H9 (cell line): ENCODE results near the gene UPF1. TPM values are rescaled to one million over a fixed set of nuclear protein-coding genes. Genes with fewer than 3 reads are reported as not detected.

Experiments
- DNase-seq: peaks from one replicate; pipeline ENCODE4 v3.0.0-alpha.2; 2017
- H2AFZ ChIP-seq: one replicate; pipeline ENCODE4 v1.6.1; 2013; ENCODE audit warnings: mild to moderate bottlenecking, low read length, control low read depth, moderate library complexity
- H2AK5ac ChIP-seq: 2 replicates; pipeline ENCODE4 v1.6.1; 2013; ENCODE audit warnings: low read length, control low read depth, mixed read lengths; ENCODE audit not compliant: insufficient read length
- H2BK120ac ChIP-seq: one replicate; pipeline ENCODE4 v1.6.1; 2013; ENCODE audit warnings: low read depth, mild to moderate bottlenecking, low read length, control low read depth, inconsistent platforms; ENCODE audit not compliant: poor library complexity, severe bottlenecking
- H2BK12ac ChIP-seq: 2 replicates; pipeline ENCODE4 v1.6.1; 2013; ENCODE audit warnings: low read length, control low read depth, mixed read lengths, low read depth; ENCODE audit not compliant: insufficient read length
- H2BK15ac ChIP-seq: 2 replicates; pipeline ENCODE4 v1.6.1; 2013; ENCODE audit warnings: low read depth, low read length, control low read depth
- H2BK20ac ChIP-seq: one replicate; pipeline ENCODE4 v1.6.1; 2013; ENCODE audit warnings: low read depth, mild to moderate bottlenecking, low read length, control low read depth, inconsistent platforms; ENCODE audit not compliant: poor library complexity, severe bottlenecking
- H2BK5ac ChIP-seq: 2 replicates; pipeline ENCODE4 v1.6.1; 2013; ENCODE audit warnings: low read length, control low read depth, mixed read lengths; ENCODE audit not compliant: insufficient read length
- H3K14ac ChIP-seq: 2 replicates; pipeline ENCODE4 v1.6.1; 2013; ENCODE audit warnings: low read length, control low read depth; ENCODE audit not compliant: insufficient read depth
- H3K18ac ChIP-seq: 2 replicates; pipeline ENCODE4 v1.6.1; 2013; ENCODE audit warnings: low read depth, mild to moderate bottlenecking, mixed read lengths, low read length, control low read depth; ENCODE audit not compliant: insufficient read length
- H3K23ac ChIP-seq: 2 replicates; pipeline ENCODE4 v1.6.1; 2013; ENCODE audit warnings: low read length, control low read depth, mixed read lengths, low read depth; ENCODE audit not compliant: insufficient read length
- H3K23me2 ChIP-seq: 2 replicates; pipeline ENCODE4 v1.6.1; 2013; ENCODE audit warnings: low read depth, mild to moderate bottlenecking, mixed read lengths, low read length, control low read depth; ENCODE audit not compliant: insufficient read length, poor library complexity, severe bottlenecking
- H3K27ac ChIP-seq: 2 replicates; pipeline ENCODE4 v1.5.1; 2013; ENCODE audit warnings: low read length, control low read depth, mixed read lengths, low read depth; ENCODE audit not compliant: insufficient read length
- H3K27me3 ChIP-seq: 2 replicates; pipeline ENCODE4 v1.6.1; 2013; ENCODE audit warnings: low read length, control low read depth, inconsistent platforms; ENCODE audit not compliant: insufficient read depth
- H3K4ac ChIP-seq: 2 replicates; pipeline ENCODE4 v1.6.1; 2013; ENCODE audit warnings: low read depth, mild to moderate bottlenecking, control low read depth, inconsistent platforms, low read length, moderate library complexity
- H3K4me1 ChIP-seq: 2 replicates; pipeline ENCODE4 v1.6.1; 2013; ENCODE audit warnings: low read length, control low read depth, inconsistent platforms; ENCODE audit not compliant: insufficient read depth
- H3K4me2 ChIP-seq: 2 replicates; pipeline ENCODE4 v1.6.1; 2013; ENCODE audit warnings: low read length, control low read depth, mixed read lengths; ENCODE audit not compliant: insufficient read length, insufficient read depth
- H3K56ac ChIP-seq: 2 replicates; pipeline ENCODE4 v1.6.1; 2013; ENCODE audit warnings: low read depth, mild to moderate bottlenecking, mixed read lengths, low read length, control low read depth; ENCODE audit not compliant: insufficient read length
- H3K79me1 ChIP-seq: 2 replicates; pipeline ENCODE4 v1.6.1; 2013; ENCODE audit warnings: low read depth, mild to moderate bottlenecking, moderate library complexity, low read length, control low read depth, inconsistent platforms; ENCODE audit not compliant: insufficient read depth, poor library complexity, severe bottlenecking
- H3K79me2 ChIP-seq: 2 replicates; pipeline ENCODE4 v1.6.1; 2013; ENCODE audit warnings: low read length, control low read depth, inconsistent platforms; ENCODE audit not compliant: insufficient read depth
- H3K9ac ChIP-seq: 2 replicates; pipeline ENCODE4 v1.6.1; 2013; ENCODE audit warnings: low read length, control low read depth, mixed read lengths; ENCODE audit not compliant: insufficient read length; ENCODE audit errors: extremely low read depth
- H3K9me3 ChIP-seq: one replicate; pipeline ENCODE4 v1.6.1; 2013; ENCODE audit warnings: low read depth, low read length, inconsistent platforms; ENCODE audit not compliant: control insufficient read depth
- H3T11ph ChIP-seq: one replicate; pipeline ENCODE4 v1.6.1; 2013; ENCODE audit warnings: mild to moderate bottlenecking, low read length, control low read depth, inconsistent platforms
- H4K20me1 ChIP-seq: one replicate; pipeline ENCODE4 v1.6.1; 2013; ENCODE audit not compliant: control insufficient read depth, insufficient read length, insufficient read depth
- H4K5ac ChIP-seq: 2 replicates; pipeline ENCODE4 v1.6.1; 2013; ENCODE audit warnings: low read depth, mild to moderate bottlenecking, mixed read lengths, low read length, control low read depth; ENCODE audit not compliant: insufficient read length
- H4K8ac ChIP-seq: replicated peaks from 2 replicates; pipeline ENCODE4 v1.6.1; 2013; ENCODE audit warnings: low read length, control low read depth, mixed read lengths, low read depth; ENCODE audit not compliant: insufficient read length
- H4K91ac ChIP-seq: 2 replicates; pipeline ENCODE4 v1.6.1; 2013; ENCODE audit warnings: low read depth, mild to moderate bottlenecking, moderate library complexity, mixed read lengths, low read length, control low read depth; ENCODE audit not compliant: insufficient read length
- H3K27ac Mint-ChIP-seq, 3 experiments: 2 replicates in 2 of 3; 3 replicates in 1 of 3; pipeline ENCODE4 v1.8.0; 2020 to 2021; ENCODE audit warnings: mixed read lengths in 3 of 3, mild to moderate bottlenecking in 1 of 3, moderate library complexity in 1 of 3
- H3K27me3 Mint-ChIP-seq: 2 replicates; pipeline ENCODE4 v1.8.0; 2021; ENCODE audit warnings: low read depth, mild to moderate bottlenecking, moderate library complexity, mixed read lengths
- H3K36me3 Mint-ChIP-seq, 3 experiments: 2 replicates in 2 of 3; 3 replicates in 1 of 3; pipeline ENCODE4 v1.8.0; 2020 to 2021; ENCODE audit warnings: low read depth in 3 of 3, mixed read lengths in 3 of 3; ENCODE audit not compliant: insufficient read depth in 1 of 3
- H3K4me1 Mint-ChIP-seq, 2 experiments: 2 replicates each; pipeline ENCODE4 v1.8.0; 2020; ENCODE audit warnings: mixed read lengths in 2 of 2
- H3K4me3 Mint-ChIP-seq, 2 experiments: 2 replicates in 1 of 2; 3 replicates in 1 of 2; pipeline ENCODE4 v1.8.0; 2020 to 2021; ENCODE audit warnings: mild to moderate bottlenecking in 2 of 2, mixed read lengths in 2 of 2, moderate library complexity in 1 of 2
- H3K9me3 Mint-ChIP-seq, 2 experiments: 2 replicates in 1 of 2; 3 replicates in 1 of 2; pipeline ENCODE4 v1.8.0; 2020; ENCODE audit warnings: mild to moderate bottlenecking in 2 of 2, mixed read lengths in 2 of 2, moderate library complexity in 1 of 2
- WGBS: extraction: QIAGEN DNeasy Blood & Tissue Kit; methylation state at CpG from one replicate; pipeline ENCODE4 v1.1.7; 2013; ENCODE audit warnings: missing lambda C conversion rate, low lambda C conversion rate, mixed read lengths; ENCODE audit not compliant: insufficient read length; ENCODE audit errors: extremely low coverage; 5-methylcytosine and 5-hydroxymethylcytosine counted together
- total RNA-seq: library from RNA; stranded (reverse); gene quantifications from 2 replicates; pipeline ENCODE4 v1.2.1, GENCODE V29; 2021
- TF ChIP-seq, protein P1 (sequence below): fragments of 200-600 bp; sonication (generic); conservative IDR thresholded peaks from 3 replicates; pipeline ENCODE4 v1.8.0; 2021; ENCODE audit warnings: antibody characterized with exemption, mild to moderate bottlenecking

The UPF1 gene
- total RNA-seq, 1 experiment from 2014 or later = 85.4 TPM

DNA sequence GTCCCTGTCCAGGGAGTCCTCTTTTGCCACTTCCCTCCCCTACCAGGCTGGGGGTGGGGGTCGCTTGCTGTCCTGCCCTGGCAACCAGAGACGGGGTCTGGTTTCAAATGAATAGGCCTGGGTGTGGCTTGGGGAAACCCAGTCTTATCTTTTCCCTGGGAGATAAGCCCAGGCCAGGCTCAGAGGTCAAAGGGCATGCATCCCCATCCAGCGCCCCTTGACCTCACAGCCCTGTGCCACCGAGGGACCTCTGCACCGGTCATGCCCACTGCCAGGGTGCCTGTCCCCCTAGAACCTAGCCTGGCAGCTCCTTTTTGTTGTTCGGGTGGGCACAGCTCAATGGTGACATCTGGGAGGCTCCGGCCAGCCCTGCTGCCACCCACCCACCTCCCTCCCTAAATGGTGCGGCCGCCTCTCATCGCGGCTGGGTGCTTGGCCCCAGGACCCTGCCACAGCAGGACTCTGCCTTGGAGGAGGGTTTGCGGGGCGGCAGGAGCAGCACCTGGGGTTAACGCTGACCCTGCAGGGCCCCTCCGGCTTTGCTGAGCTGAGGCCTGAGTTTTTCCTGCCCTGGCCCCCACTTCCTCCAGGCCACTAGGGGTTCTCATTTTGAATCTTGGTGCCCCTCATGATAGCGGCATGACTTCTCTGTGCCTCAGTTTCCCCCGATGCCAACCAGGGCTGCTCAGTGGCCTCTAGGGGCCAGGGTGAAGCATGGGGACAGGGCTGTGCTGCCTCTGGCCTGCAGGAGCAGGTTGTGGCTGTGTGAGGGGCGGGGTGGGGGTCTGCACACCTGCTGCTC, 67.0 kb downstream of the UPF1 start:
- Histone ChIP-seq H3K14ac (no peak overlapping the region), H4K20me1 (no peaks in the 10 kb centered on the region), H3K4me2 (no peak overlapping the region), H3K23me2 (peaks cover 7% of the 10 kb centered on the region), H2BK5ac (no peak overlapping the region), H3K4me1 (no peaks in the 10 kb centered on the region), H4K8ac (no peak overlapping the region), H3K4ac (no peak overlapping the region), H3K18ac (no peak overlapping the region), H3K27ac (no peak overlapping the region), H3K27me3 (no peaks in the 10 kb centered on the region; the same call in 1 of the 2 replicates), H3T11ph (no peak overlapping the region), H3K79me1 (no peaks in the 10 kb centered on the region), H2BK15ac (no peak overlapping the region), H3K9ac (no peak overlapping the region), H2AK5ac (no peak overlapping the region), H3K56ac (no peak overlapping the region), H4K91ac (no peak overlapping the region), H2BK120ac (no peak overlapping the region), H2BK20ac (no peak overlapping the region), H3K23ac (no peak overlapping the region), H4K5ac (no peak overlapping the region), H2AFZ (no peak overlapping the region), H3K79me2 (no peaks in the 10 kb centered on the region), H2BK12ac (no peak overlapping the region), H3K9me3 (no peaks in the 10 kb centered on the region)
- DNase-seq = peak; percentile 26
- H3K9me3 Mint-ChIP-seq = no peaks in the 10 kb centered on the region; a peak in 1 of 5 replicates
- peaks cover 1 to 9% (median 5%) of the 10 kb centered on the region in 3 experiments; a peak in 5 of 7 replicates for H3K36me3 Mint-ChIP-seq
- H3K27me3 Mint-ChIP-seq = peaks cover 17% of the 10 kb centered on the region
- H3K27ac Mint-ChIP-seq = no peak overlapping the region
- WGBS = no CpG with 5 or more reads among the region's 18 CpGs
- TF ChIP-seq, protein P1, sequence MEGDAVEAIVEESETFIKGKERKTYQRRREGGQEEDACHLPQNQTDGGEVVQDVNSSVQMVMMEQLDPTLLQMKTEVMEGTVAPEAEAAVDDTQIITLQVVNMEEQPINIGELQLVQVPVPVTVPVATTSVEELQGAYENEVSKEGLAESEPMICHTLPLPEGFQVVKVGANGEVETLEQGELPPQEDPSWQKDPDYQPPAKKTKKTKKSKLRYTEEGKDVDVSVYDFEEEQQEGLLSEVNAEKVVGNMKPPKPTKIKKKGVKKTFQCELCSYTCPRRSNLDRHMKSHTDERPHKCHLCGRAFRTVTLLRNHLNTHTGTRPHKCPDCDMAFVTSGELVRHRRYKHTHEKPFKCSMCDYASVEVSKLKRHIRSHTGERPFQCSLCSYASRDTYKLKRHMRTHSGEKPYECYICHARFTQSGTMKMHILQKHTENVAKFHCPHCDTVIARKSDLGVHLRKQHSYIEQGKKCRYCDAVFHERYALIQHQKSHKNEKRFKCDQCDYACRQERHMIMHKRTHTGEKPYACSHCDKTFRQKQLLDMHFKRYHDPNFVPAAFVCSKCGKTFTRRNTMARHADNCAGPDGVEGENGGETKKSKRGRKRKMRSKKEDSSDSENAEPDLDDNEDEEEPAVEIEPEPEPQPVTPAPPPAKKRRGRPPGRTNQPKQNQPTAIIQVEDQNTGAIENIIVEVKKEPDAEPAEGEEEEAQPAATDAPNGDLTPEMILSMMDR = no peak
- no peak overlapping the region for H3K4me3 Mint-ChIP-seq
- peaks cover 0 to 8% of the 10 kb centered on the region in 2 experiments; a peak in 1 of 4 replicates for H3K4me1 Mint-ChIP-seq
